SU-DHL-6 (cell line): ENCODE data around the gene SLC9A5.

Experiments
- H2AFZ ChIP-seq: fragments of 200-600 bp; sonication (generic); 2 replicates; pipeline ENCODE4 v1.6.1; 2014; ENCODE audit warnings: low read depth, mild to moderate bottlenecking, moderate library complexity, mixed read lengths, antibody characterized with exemption, low read length; ENCODE audit not compliant: severe bottlenecking
- H3F3A ChIP-seq: fragments of 200-600 bp; shearing (Covaris generic); 2 replicates; pipeline ENCODE4 v1.6.0; 2016; ENCODE audit warnings: antibody characterized with exemption, mild to moderate bottlenecking; ENCODE audit not compliant: insufficient read depth
- H3K27ac ChIP-seq: fragments of 200-600 bp; sonication (generic); 2 replicates; pipeline ENCODE4 v1.5.1; 2016; ENCODE audit warnings: low read depth, mild to moderate bottlenecking, low read length, moderate library complexity, mixed read lengths
- H3K27me3 ChIP-seq: fragments of 200-600 bp; sonication (generic), shearing (Covaris generic); 2 replicates; pipeline ENCODE4 v1.6.0; 2014; ENCODE audit warnings: mild to moderate bottlenecking, low read length
- H3K36me3 ChIP-seq: fragments of 200-600 bp; sonication (generic); 2 replicates; pipeline ENCODE4 v1.6.1; 2014; ENCODE audit warnings: mild to moderate bottlenecking, low read length, mixed read lengths
- H3K4me2 ChIP-seq: fragments of 300-600, 200-600 bp; shearing (Covaris generic), sonication (generic); 2 replicates; pipeline ENCODE4 v1.6.0; 2014; ENCODE audit warnings: low read length, low read depth, mild to moderate bottlenecking; ENCODE audit not compliant: poor library complexity, severe bottlenecking
- H3K4me3 ChIP-seq: fragments of 200-600 bp; sonication (generic); 2 replicates; pipeline ENCODE4 v1.5.1; 2014; ENCODE audit warnings: antibody characterized with exemption, low read length, mild to moderate bottlenecking, mixed read lengths; ENCODE audit not compliant: insufficient read depth, poor library complexity, severe bottlenecking
- H3K79me2 ChIP-seq: fragments of 200-600 bp; sonication (generic); 2 replicates; pipeline ENCODE4 v1.6.1; 2014; ENCODE audit warnings: mild to moderate bottlenecking, low read length, moderate library complexity; ENCODE audit not compliant: insufficient read depth
- H3K9ac ChIP-seq: fragments of 200-600 bp; sonication (generic); 2 replicates; pipeline ENCODE4 v1.7.0; 2014; ENCODE audit warnings: mild to moderate bottlenecking, low read length
- H3K9me2 ChIP-seq: fragments of 200-600 bp; sonication (generic); replicated peaks from 2 replicates; pipeline ENCODE4 v1.6.1; 2014; ENCODE audit warnings: low read length; ENCODE audit not compliant: insufficient read depth
- H3K9me3 ChIP-seq: fragments of 200-600 bp; sonication (generic); 2 replicates; pipeline ENCODE4 v1.6.1; 2014; ENCODE audit warnings: low read length, mixed read lengths; ENCODE audit not compliant: insufficient read depth
- H4K20me1 ChIP-seq: fragments of 200-600 bp; sonication (generic); 2 replicates; pipeline ENCODE4 v1.6.1; 2014; ENCODE audit warnings: low read depth, mild to moderate bottlenecking, antibody characterized with exemption, low read length, moderate library complexity, mixed read lengths
- CTCF ChIP-seq: fragments of 200-600 bp; sonication (generic); IDR thresholded peaks from one replicate; pipeline ENCODE4 v1.5.1; 2017; ENCODE audit warnings: antibody characterized with exemption, mild to moderate bottlenecking, low read length, moderate library complexity; ENCODE audit not compliant: insufficient read depth, poor library complexity, severe bottlenecking
- EZH2phosphoT487 ChIP-seq: fragments of 200-600 bp; sonication (generic), shearing (Covaris generic); conservative IDR thresholded peaks from 2 replicates; pipeline ENCODE4 v1.6.1; 2018; ENCODE audit warnings: mild to moderate bottlenecking, antibody characterized with exemption, low read length, moderate library complexity, mixed read lengths

The SLC9A5 gene

GRCh38 chr16:67304020-67304419 lies 55.2 kb downstream of the SLC9A5 start:
- Histone ChIP-seq H3K36me3 (no peaks in the 10 kb centered on the region), H3F3A (no peaks in the 10 kb centered on the region), H2AFZ (no peak overlapping the region), H3K27ac (no peak overlapping the region), H4K20me1 (no peaks in the 10 kb centered on the region), H3K9me3 (no peaks in the 10 kb centered on the region), H3K27me3 (no peaks in the 10 kb centered on the region), H3K9me2 (no peaks in the 10 kb centered on the region), H3K4me2 (no peak overlapping the region), H3K4me3 (no peak overlapping the region), H3K9ac (no peak overlapping the region), H3K79me2 (no peaks in the 10 kb centered on the region)
- no peak for TF ChIP-seq CTCF
- no peak for TF ChIP-seq EZH2phosphoT487

GRCh38 chr16:67305216-67306071 lies 56.7 kb downstream of the SLC9A5 start:
- no peak overlapping the region for H3K9ac ChIP-seq
- H3K9me2 ChIP-seq = no peaks in the 10 kb centered on the region
- TF ChIP-seq CTCF = no peak
- no peak for TF ChIP-seq EZH2phosphoT487
- no peaks in the 10 kb centered on the region for H3K27me3 ChIP-seq
- no peak overlapping the region for H3K27ac ChIP-seq
- no peak overlapping the region for H3K4me2 ChIP-seq
- H3K4me3 ChIP-seq = no peak overlapping the region
- no peaks in the 10 kb centered on the region for H4K20me1 ChIP-seq
- no peaks in the 10 kb centered on the region for H3K36me3 ChIP-seq
- no peak overlapping the region for H2AFZ ChIP-seq
- no peaks in the 10 kb centered on the region for H3K79me2 ChIP-seq
- H3K9me3 ChIP-seq = no peaks in the 10 kb centered on the region
- no peaks in the 10 kb centered on the region for H3F3A ChIP-seq

- H3F3A ChIP-seq = no peaks in the 10 kb centered on the region
- H3K4me2 ChIP-seq = no peak overlapping the region
- H3K9me2 ChIP-seq = no peaks in the 10 kb centered on the region
- no peaks in the 10 kb centered on the region for H4K20me1 ChIP-seq
- TF ChIP-seq CTCF (no peak), EZH2phosphoT487 (no peak)
- no peak overlapping the region for H3K9ac ChIP-seq
- no peaks in the 10 kb centered on the region for H3K79me2 ChIP-seq
- no peaks in the 10 kb centered on the region for H3K36me3 ChIP-seq
- H3K9me3 ChIP-seq = no peaks in the 10 kb centered on the region
- H3K27ac ChIP-seq = no peak overlapping the region
- no peak overlapping the region for H2AFZ ChIP-seq
- no peaks in the 10 kb centered on the region for H3K27me3 ChIP-seq
- no peak overlapping the region for H3K4me3 ChIP-seq
These were observed 61.8 kb downstream of the SLC9A5 start for GRCh38 chr16:67310561-67310960.
